Lower leg skin (tissue), 3 donors: ENCODE data around the gene IQCC.

Experiments used
- POLR2A ChIP-seq, 2 donors: fragments of 450-650 bp; IDR thresholded peaks; one replicate each; pipeline ENCODE4 v1.6.1; 2016 to 2017; ENCODE audit warnings: antibody characterized with exemption in 2 of 2, mild to moderate bottlenecking in 1 of 2, moderate library complexity in 1 of 2
- TF ChIP-seq, protein P1 (sequence below), 3 donors: fragments of 450-650 bp; IDR thresholded peaks; one replicate each; pipeline ENCODE4 v1.5.1; 2016; ENCODE audit warnings: antibody characterized with exemption in 3 of 3, mild to moderate bottlenecking in 3 of 3, moderate library complexity in 2 of 3

DNA sequence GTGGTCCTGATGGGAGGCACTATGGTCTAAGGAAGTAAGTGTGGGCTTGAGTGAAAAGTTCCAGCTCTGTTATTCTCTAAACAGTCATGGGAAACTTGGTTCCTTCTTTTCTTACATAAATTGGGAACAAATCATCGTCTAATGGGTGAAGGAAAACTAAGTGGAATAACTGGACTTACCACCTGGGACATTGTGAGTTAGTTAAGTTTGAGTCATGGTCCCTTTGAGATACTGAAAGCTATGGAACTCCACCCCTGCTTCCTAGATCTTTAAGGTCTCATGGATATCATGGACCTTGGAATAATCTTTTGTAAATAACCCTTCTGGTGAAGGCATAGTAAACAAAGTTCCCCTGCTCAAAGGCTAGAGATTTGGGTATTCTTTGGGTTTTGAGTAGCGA lies 42.1 kb upstream of the IQCC start:
- TF ChIP-seq, protein P1, sequence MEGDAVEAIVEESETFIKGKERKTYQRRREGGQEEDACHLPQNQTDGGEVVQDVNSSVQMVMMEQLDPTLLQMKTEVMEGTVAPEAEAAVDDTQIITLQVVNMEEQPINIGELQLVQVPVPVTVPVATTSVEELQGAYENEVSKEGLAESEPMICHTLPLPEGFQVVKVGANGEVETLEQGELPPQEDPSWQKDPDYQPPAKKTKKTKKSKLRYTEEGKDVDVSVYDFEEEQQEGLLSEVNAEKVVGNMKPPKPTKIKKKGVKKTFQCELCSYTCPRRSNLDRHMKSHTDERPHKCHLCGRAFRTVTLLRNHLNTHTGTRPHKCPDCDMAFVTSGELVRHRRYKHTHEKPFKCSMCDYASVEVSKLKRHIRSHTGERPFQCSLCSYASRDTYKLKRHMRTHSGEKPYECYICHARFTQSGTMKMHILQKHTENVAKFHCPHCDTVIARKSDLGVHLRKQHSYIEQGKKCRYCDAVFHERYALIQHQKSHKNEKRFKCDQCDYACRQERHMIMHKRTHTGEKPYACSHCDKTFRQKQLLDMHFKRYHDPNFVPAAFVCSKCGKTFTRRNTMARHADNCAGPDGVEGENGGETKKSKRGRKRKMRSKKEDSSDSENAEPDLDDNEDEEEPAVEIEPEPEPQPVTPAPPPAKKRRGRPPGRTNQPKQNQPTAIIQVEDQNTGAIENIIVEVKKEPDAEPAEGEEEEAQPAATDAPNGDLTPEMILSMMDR (IDR thresholded peaks at IDR 0.05) = no peak
- TF ChIP-seq POLR2A (IDR thresholded peaks at IDR 0.05) = no peak
